Natural killer cell (primary cell): ENCODE data around the gene RASSF4. TPM values are rescaled to one million over a fixed set of nuclear protein-coding genes. Genes with fewer than 3 reads are reported as not detected.

Source experiments
- ATAC-seq, 3 donors: fragments of 150-1000 bp in 2 of 3; fragments of 200-7000 bp in 1 of 3; cut with Tn5 transposase; 1 replicate in 1 of 3; 2 replicates in 2 of 3; pipeline ENCODE4 v1.10.0; 2021; ENCODE audit warnings: mild to moderate bottlenecking in 2 of 3, moderate library complexity in 2 of 3
- DNase-seq, 2 donors: peaks; one replicate each; pipeline versions ENCODE4 v3.0.0 to v3.0.0-alpha.2; 2013 to 2021; ENCODE audit warnings: mixed read lengths in 1 of 2
- H3K27ac ChIP-seq: one replicate; pipeline ENCODE4 v1.5.1; 2013; ENCODE audit warnings: mild to moderate bottlenecking, low read length
- H3K27me3 ChIP-seq: one replicate; pipeline ENCODE4 v1.6.1; 2013; ENCODE audit warnings: low read length; ENCODE audit not compliant: control insufficient read depth, insufficient read depth
- H3K36me3 ChIP-seq: one replicate; pipeline ENCODE4 v1.6.1; 2013; ENCODE audit warnings: low read length; ENCODE audit not compliant: control insufficient read depth, insufficient read depth
- H3K4me1 ChIP-seq: one replicate; pipeline ENCODE4 v1.6.1; 2013; ENCODE audit warnings: low read length; ENCODE audit not compliant: control insufficient read depth, insufficient read depth
- H3K4me3 ChIP-seq: one replicate; pipeline ENCODE4 v1.5.1; 2013; ENCODE audit warnings: low read length
- H3K9me3 ChIP-seq: one replicate; pipeline ENCODE4 v1.6.1; 2013; ENCODE audit warnings: low read length; ENCODE audit not compliant: control insufficient read depth, insufficient read depth
- H3K27ac Mint-ChIP-seq, 2 donors: one replicate each; pipeline ENCODE4 v1.8.0; 2022; ENCODE audit warnings: mild to moderate bottlenecking in 2 of 2, mixed read lengths in 2 of 2, moderate library complexity in 1 of 2
- H3K27me3 Mint-ChIP-seq, 2 donors: one replicate each; pipeline ENCODE4 v1.8.0; 2022; ENCODE audit warnings: low read depth in 2 of 2, mixed read lengths in 2 of 2
- H3K36me3 Mint-ChIP-seq: one replicate; pipeline ENCODE4 v1.8.0; 2022; ENCODE audit warnings: mixed read lengths
- H3K4me1 Mint-ChIP-seq, 2 donors: one replicate each; pipeline ENCODE4 v1.8.0; 2022; ENCODE audit warnings: mixed read lengths in 2 of 2
- H3K4me3 Mint-ChIP-seq: one replicate; pipeline ENCODE4 v1.8.0; 2022; ENCODE audit warnings: mild to moderate bottlenecking, moderate library complexity, mixed read lengths
- H3K9me3 Mint-ChIP-seq, 2 donors: one replicate each; pipeline ENCODE4 v1.8.0; 2022; ENCODE audit warnings: mixed read lengths in 2 of 2
- WGBS: methylation state at CpG from one replicate; pipeline ENCODE4 v1.1.7; 2013; ENCODE audit warnings: missing lambda C conversion rate; ENCODE audit not compliant: insufficient coverage; 5-methylcytosine and 5-hydroxymethylcytosine counted together
- intact Hi-C: fragments of 100-400 bp; cut with micrococcal nuclease; formaldehyde crosslinking; loops from one replicate; pipeline ENCODE4 v1.14.2; 2022
- total RNA-seq, 4 donors: library from RNA; stranded (reverse); fragments of 120-200 nt in 1 of 4; gene quantifications; one replicate each; pipeline versions ENCODE4 v1.2.3 to v1.2.4, GENCODE V29; 2013 to 2022
- TF ChIP-seq, protein P1 (sequence below): fragments of 200-600 bp; IDR thresholded peaks from one replicate; pipeline ENCODE4 v1.8.0; 2022; ENCODE audit warnings: antibody characterized with exemption

Gene RASSF4
- total RNA-seq, 3 donors from 2014 or later (not counting 1 experiment from before 2014, with no cell fraction given): 99.8 to 116 (median 104) TPM

DNA sequence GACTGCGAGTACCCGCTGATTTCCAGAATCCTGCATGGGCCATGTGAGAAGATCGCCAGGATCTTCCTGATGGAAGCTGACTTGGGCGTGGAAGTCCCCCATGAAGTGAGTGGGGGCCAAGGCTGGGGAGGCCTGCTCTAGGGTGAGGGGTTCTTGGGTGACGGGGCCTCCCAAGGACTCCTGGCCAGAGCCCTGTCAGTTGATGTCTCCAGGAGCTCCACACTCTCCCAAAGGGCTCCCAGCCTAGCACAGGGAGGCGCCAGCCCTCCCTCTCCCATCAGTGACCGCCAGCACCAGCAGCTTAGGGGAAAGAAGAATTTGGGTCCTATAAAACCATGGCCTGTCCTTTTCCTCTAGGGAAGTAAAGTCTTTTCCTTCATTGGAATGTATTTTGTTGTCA, 31.4 kb downstream of the RASSF4 start:
- Mint-ChIP-seq H3K4me3 (no peak overlapping the region), H3K4me1 (peaks cover 14 to 24% of the 10 kb centered on the region in 2 donors), H3K27me3 (no peaks in the 10 kb centered on the region), H3K9me3 (no peaks in the 10 kb centered on the region), H3K36me3 (peaks cover 14% of the 10 kb centered on the region), H3K27ac (no peak overlapping the region)
- peaks cover 17% of the 10 kb centered on the region for H3K4me1 ChIP-seq
- WGBS: 92% methylated on average over 7 of the region's 7 CpGs
- H3K36me3 ChIP-seq: peaks cover 7% of the 10 kb centered on the region
- no peaks in the 10 kb centered on the region for H3K9me3 ChIP-seq
- no peaks in the 10 kb centered on the region for H3K27me3 ChIP-seq
- H3K27ac ChIP-seq: no peak overlapping the region
- DNase-seq: no peak
- ATAC-seq: no peak
- intact Hi-C loops: no loop called here
- no peak overlapping the region for H3K4me3 ChIP-seq
- TF ChIP-seq, protein P1, sequence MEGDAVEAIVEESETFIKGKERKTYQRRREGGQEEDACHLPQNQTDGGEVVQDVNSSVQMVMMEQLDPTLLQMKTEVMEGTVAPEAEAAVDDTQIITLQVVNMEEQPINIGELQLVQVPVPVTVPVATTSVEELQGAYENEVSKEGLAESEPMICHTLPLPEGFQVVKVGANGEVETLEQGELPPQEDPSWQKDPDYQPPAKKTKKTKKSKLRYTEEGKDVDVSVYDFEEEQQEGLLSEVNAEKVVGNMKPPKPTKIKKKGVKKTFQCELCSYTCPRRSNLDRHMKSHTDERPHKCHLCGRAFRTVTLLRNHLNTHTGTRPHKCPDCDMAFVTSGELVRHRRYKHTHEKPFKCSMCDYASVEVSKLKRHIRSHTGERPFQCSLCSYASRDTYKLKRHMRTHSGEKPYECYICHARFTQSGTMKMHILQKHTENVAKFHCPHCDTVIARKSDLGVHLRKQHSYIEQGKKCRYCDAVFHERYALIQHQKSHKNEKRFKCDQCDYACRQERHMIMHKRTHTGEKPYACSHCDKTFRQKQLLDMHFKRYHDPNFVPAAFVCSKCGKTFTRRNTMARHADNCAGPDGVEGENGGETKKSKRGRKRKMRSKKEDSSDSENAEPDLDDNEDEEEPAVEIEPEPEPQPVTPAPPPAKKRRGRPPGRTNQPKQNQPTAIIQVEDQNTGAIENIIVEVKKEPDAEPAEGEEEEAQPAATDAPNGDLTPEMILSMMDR: no peak

DNA sequence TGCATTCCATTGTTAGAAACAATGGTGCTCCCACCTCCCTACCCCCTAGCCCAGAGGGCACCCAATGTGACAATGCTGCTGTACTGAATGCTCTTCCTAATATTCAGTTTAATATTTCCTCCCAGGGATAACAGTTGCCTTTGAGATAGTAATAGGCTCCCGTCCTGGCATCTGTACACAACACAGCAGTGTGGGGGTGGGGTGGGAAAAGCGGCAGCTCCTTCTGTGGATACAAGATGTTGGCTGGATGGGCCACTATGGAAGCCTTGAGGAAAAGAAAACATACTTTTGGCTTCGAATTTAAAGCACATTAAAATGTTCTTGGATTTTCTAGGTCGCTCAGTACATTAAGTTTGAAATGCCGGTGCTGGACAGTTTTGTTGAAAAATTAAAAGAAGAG, 32.0 kb downstream of the RASSF4 start:
- ATAC-seq (no peak), DNase-seq (no peak)
- Histone ChIP-seq H3K4me3 (no peak overlapping the region), H3K9me3 (no peaks in the 10 kb centered on the region), H3K36me3 (peaks cover 7% of the 10 kb centered on the region), H3K4me1 (peaks cover 23% of the 10 kb centered on the region), H3K27me3 (no peaks in the 10 kb centered on the region), H3K27ac (no peak overlapping the region)
- Mint-ChIP-seq H3K27me3 (no peaks in the 10 kb centered on the region), H3K27ac (no peak overlapping the region), H3K4me3 (no peak overlapping the region), H3K4me1 (peaks cover 16 to 29% of the 10 kb centered on the region in 2 donors), H3K9me3 (no peaks in the 10 kb centered on the region), H3K36me3 (peaks cover 14% of the 10 kb centered on the region)
- 88% methylated on average over 5 of the region's 5 CpGs for WGBS
- TF ChIP-seq, protein P1: no peak
- intact Hi-C loops: no loop called here

DNA sequence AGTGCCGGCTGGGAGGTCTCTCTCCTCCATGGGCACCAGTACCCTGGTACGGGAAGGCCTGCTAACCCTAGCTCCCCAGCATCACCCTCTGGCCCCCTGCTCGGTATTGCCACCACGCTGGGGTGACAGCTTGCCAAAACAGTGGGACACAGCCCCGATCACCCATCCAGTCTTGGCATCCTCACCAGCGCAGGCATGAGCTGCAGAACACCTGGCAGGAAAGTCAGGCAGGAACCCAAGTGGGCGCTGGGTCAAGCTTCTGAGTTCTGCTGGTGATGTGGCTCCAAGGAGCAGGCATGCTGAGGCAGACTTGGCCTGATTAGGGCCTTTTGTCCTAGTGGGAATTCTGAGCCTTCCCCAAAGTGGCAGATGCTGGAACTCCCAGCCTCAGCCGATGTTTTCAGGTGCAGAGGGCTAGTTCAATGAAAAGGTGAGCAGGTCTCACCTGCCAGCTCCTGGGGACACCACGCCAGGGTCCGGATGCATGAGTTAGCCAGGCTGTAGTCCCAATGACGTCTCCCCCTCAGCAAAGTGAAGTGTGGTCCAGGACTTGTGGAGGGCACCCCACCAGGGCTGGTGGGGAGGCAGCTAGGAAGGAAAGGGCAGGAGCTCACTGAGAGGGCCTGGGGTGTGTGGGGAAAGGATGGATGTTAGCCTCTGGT, 32.6 kb downstream of the RASSF4 start:
- Histone ChIP-seq H3K27ac (no peak overlapping the region), H3K36me3 (peaks cover 7% of the 10 kb centered on the region), H3K4me3 (no peak overlapping the region), H3K4me1 (peaks cover 26% of the 10 kb centered on the region), H3K9me3 (no peaks in the 10 kb centered on the region), H3K27me3 (no peaks in the 10 kb centered on the region)
- TF ChIP-seq, protein P1: no peak
- H3K9me3 Mint-ChIP-seq: no peaks in the 10 kb centered on the region
- no peak overlapping the region for H3K27ac Mint-ChIP-seq
- H3K36me3 Mint-ChIP-seq: peaks cover 14% of the 10 kb centered on the region
- no peak for DNase-seq
- H3K4me1 Mint-ChIP-seq: peaks cover 16 to 29% of the 10 kb centered on the region in 2 donors
- no peak overlapping the region for H3K4me3 Mint-ChIP-seq
- 92% methylated on average over 11 of the region's 11 CpGs for WGBS
- intact Hi-C loops: no loop called here
- H3K27me3 Mint-ChIP-seq: no peaks in the 10 kb centered on the region
- ATAC-seq: no peak

DNA sequence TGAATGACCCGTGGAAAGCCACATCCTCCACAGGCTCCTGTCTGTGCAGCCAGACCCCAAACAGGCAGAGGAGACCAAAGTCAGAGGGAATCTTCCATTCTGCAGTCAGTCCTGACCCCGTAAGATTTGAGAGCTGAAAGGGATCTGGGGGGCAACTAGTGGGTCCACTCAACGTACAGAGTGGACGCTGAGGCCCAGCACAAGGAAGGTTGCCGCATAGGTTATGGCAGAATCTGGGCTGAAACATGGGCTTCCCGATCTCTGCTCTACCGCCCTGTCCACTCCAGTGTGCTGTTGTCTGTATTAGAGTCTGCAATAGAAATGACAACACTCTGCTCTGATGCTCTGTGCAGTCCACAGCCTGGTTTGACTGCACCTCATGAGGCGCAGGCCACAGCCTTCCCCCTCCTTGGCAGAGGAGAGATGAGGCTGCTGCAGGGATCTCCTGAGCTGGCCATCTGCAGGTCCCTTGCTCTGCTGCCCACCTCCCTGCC, 33.2 kb downstream of the RASSF4 start:
- H3K9me3 Mint-ChIP-seq: no peaks in the 10 kb centered on the region
- Histone ChIP-seq H3K36me3 (peaks cover 7% of the 10 kb centered on the region), H3K4me1 (peaks cover 26% of the 10 kb centered on the region), H3K27me3 (no peaks in the 10 kb centered on the region), H3K9me3 (no peaks in the 10 kb centered on the region), H3K27ac (no peak overlapping the region), H3K4me3 (no peak overlapping the region)
- DNase-seq: no peak
- peaks cover 16 to 29% of the 10 kb centered on the region in 2 donors for H3K4me1 Mint-ChIP-seq
- WGBS: 95% methylated on average over 8 of the region's 8 CpGs
- H3K4me3 Mint-ChIP-seq: no peak overlapping the region
- TF ChIP-seq, protein P1: no peak
- intact Hi-C loops: no loop called here
- H3K36me3 Mint-ChIP-seq: peaks cover 14% of the 10 kb centered on the region
- no peak overlapping the region for H3K27ac Mint-ChIP-seq
- ATAC-seq: no peak
- no peaks in the 10 kb centered on the region for H3K27me3 Mint-ChIP-seq
